Measurements from ENCODE around the gene WFIKKN2. TPM values are rescaled to one million over a fixed set of nuclear protein-coding genes. Genes with fewer than 3 reads are reported as not detected.

Gene WFIKKN2
- total and polyA plus RNA-seq, 2 of the 8 experiments (the other 6 are each of a cell fraction or from before 2014, with no cell fraction given), result 0.07 to 0.30 TPM

GRCh38 chr17:50835301-50836234 lies at the start of gene WFIKKN2 (continued):
- TF ChIP-seq TAF1 (IDR thresholded peaks at IDR 0.05; ENCODE audit: low read depth, low read length) (no peak), NANOG (IDR thresholded peaks at IDR 0.05; ENCODE audit: insufficient read depth, low read depth, low read length, poor library complexity, severe bottlenecking) (no peak), JUN (IDR thresholded peaks at IDR 0.05; ENCODE audit: low read depth, low read length) (no peak), TAF7 (optimal IDR thresholded peaks at IDR 0.05; ENCODE audit: borderline replicate concordance, low read depth, low read length) (no peak), E2F6 (IDR thresholded peaks at IDR 0.05) (no peak)

Measured in H1 (cell line).